Breast epithelium (tissue), 4 donors: ENCODE measurements around the gene PHACTR1. TPM values are rescaled to one million over a fixed set of nuclear protein-coding genes. Genes with fewer than 3 reads are reported as not detected.

ENCODE experiments used
- DNase-seq, 2 donors: peaks; one replicate each; pipeline ENCODE4 v3.0.0-alpha.2; 2019; ENCODE audit warnings: low spot score in 2 of 2
- H3K27ac ChIP-seq, 2 donors: fragments of 200-600 bp; sonication (generic) in 1 of 2; one replicate each; pipeline ENCODE4 v1.5.1; 2016 to 2019; ENCODE audit warnings: mild to moderate bottlenecking in 1 of 2
- H3K27me3 ChIP-seq, 2 donors: fragments of 200-600 bp; sonication (generic) in 1 of 2; one replicate each; pipeline versions ENCODE4 v1.5.1 to v1.6.0; 2017 to 2019; ENCODE audit warnings: control low read depth in 1 of 2, mild to moderate bottlenecking in 1 of 2
- H3K36me3 ChIP-seq: fragments of 200-600 bp; one replicate; pipeline ENCODE4 v1.5.1; 2019
- H3K4me1 ChIP-seq, 2 donors: fragments of 200-600 bp; sonication (generic); one replicate each; pipeline ENCODE4 v1.5.1; 2016 to 2019; ENCODE audit warnings: control low read depth in 1 of 2
- H3K4me3 ChIP-seq, 3 donors: fragments of 200-600 bp; sonication (generic); 1 replicate in 2 of 3; 2 replicates in 1 of 3; pipeline ENCODE4 v1.5.1; 2016 to 2019; ENCODE audit warnings: mild to moderate bottlenecking in 3 of 3, moderate library complexity in 2 of 3
- H3K9me3 ChIP-seq, 2 donors: fragments of 200-600 bp; sonication (generic) in 1 of 2; one replicate each; pipeline ENCODE4 v1.5.1; 2016 to 2019; ENCODE audit warnings: control low read depth in 1 of 2
- POLR2A ChIP-seq: fragments of 450-650 bp; IDR thresholded peaks from one replicate; pipeline ENCODE4 v1.6.1; 2016; ENCODE audit warnings: antibody characterized with exemption, mild to moderate bottlenecking, moderate library complexity
- POLR2AphosphoS5 ChIP-seq, 3 donors: sonication (generic); formaldehyde crosslinking; IDR thresholded peaks; one replicate each; pipeline ENCODE4 v1.6.1; 2017; ENCODE audit warnings: antibody characterized with exemption in 3 of 3
- intact Hi-C: fragments of 100-400 bp; cut with DNase I; formaldehyde crosslinking; loops from one replicate; pipeline ENCODE4 v1.15.1; 2023; ENCODE audit warnings: low total_unique reads
- total RNA-seq, 3 donors: library from RNA; depleted of rRNA; stranded (reverse); fragments of >200 nt; gene quantifications; one replicate each; pipeline ENCODE4 v1.1.0, GENCODE V29; 2016
- TF ChIP-seq, protein P1 (sequence below), 3 donors: fragments of 450-650 bp; IDR thresholded peaks; one replicate each; pipeline ENCODE4 v1.5.1; 2016 to 2017; ENCODE audit warnings: antibody characterized with exemption in 3 of 3, mild to moderate bottlenecking in 3 of 3, moderate library complexity in 3 of 3

Gene PHACTR1
- total RNA-seq, 3 donors from 2014 or later: 4.1 to 5.6 (median 4.6) TPM

DNA sequence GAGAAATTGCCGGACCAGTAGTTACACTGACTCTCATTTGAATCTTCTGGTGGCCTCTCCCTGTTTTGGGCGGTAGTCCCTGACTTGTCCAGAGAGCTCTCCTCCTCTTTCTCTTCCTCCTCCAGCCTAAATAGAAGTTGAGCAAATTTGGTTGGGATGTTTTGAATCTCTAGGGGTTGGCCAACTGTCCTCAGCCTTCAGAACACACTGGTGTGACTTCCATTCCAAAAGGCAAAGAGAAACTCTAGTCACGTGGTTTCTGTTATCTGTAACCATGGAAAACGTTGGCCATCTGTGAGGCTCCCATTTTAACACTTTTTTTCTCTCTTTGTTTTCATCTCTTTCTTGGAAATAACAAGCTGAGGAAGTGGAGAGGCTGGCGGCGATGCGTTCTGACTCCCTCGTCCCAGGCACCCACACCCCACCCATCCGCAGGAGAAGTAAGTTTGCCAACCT lies 336.5 kb downstream of the PHACTR1 start:
- no peaks in the 10 kb centered on the region for H3K36me3 ChIP-seq
- no peak overlapping the region for H3K27ac ChIP-seq
- peak overlapping the region in 1 of 3 donors; percentile 25 for H3K4me3 ChIP-seq
- no peak for DNase-seq
- H3K27me3 ChIP-seq: no peaks in the 10 kb centered on the region
- H3K9me3 ChIP-seq: no peaks in the 10 kb centered on the region
- TF ChIP-seq POLR2A: no peak
- TF ChIP-seq, protein P1, sequence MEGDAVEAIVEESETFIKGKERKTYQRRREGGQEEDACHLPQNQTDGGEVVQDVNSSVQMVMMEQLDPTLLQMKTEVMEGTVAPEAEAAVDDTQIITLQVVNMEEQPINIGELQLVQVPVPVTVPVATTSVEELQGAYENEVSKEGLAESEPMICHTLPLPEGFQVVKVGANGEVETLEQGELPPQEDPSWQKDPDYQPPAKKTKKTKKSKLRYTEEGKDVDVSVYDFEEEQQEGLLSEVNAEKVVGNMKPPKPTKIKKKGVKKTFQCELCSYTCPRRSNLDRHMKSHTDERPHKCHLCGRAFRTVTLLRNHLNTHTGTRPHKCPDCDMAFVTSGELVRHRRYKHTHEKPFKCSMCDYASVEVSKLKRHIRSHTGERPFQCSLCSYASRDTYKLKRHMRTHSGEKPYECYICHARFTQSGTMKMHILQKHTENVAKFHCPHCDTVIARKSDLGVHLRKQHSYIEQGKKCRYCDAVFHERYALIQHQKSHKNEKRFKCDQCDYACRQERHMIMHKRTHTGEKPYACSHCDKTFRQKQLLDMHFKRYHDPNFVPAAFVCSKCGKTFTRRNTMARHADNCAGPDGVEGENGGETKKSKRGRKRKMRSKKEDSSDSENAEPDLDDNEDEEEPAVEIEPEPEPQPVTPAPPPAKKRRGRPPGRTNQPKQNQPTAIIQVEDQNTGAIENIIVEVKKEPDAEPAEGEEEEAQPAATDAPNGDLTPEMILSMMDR (IDR thresholded peaks at IDR 0.05): no peak
- no peak for TF ChIP-seq POLR2AphosphoS5 (IDR thresholded peaks at IDR 0.05)
- intact Hi-C loops: no loop called here
- H3K4me1 ChIP-seq: no peaks in the 10 kb centered on the region

DNA sequence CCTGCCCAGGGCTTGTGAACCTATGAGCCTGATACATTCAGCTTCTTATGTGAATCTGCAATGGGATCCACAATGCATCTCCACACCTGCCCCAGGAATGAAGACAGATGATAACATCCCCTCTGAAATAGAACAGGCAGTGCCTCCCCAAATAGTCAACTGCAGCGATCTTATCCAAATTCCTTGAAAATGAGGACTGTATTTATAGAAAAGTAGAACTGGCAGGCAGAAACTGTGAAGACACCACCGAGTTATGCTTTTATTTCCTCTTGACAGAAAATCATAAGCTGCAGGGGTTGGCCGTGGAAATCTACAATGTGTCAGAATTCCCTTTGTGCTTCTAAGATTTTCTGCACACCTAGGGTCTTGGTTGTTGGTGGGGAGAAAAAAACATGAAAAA lies 341.5 kb downstream of the PHACTR1 start:
- DNase-seq: no peak
- no peaks in the 10 kb centered on the region for H3K36me3 ChIP-seq
- intact Hi-C loops: no loop called here
- H3K27ac ChIP-seq: no peak overlapping the region
- no peak for TF ChIP-seq POLR2A
- TF ChIP-seq, protein P1 (IDR thresholded peaks at IDR 0.05): no peak
- TF ChIP-seq POLR2AphosphoS5 (IDR thresholded peaks at IDR 0.05): no peak
- H3K4me3 ChIP-seq: no peak overlapping the region
- H3K27me3 ChIP-seq: no peaks in the 10 kb centered on the region
- no peaks in the 10 kb centered on the region for H3K9me3 ChIP-seq
- no peaks in the 10 kb centered on the region for H3K4me1 ChIP-seq

DNA sequence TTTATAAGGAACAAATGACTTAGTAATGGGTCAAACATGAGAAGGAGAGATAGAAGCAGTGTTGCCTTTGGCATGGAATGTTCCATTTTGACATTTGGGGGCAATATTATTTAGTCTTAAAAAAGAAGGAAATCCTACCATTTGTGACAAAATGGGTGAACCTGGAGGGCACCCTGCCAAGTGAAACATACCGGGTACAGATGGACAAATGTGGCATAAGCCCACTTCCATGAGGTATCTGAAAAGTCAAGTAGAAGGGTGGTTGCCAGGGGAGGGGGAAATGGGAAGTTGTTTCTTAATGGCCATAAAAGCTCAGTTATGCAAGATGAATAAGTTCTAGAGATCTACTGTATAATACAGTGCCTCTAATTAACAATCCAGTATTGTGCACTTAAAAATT lies 342.5 kb downstream of the PHACTR1 start:
- no peak overlapping the region for H3K27ac ChIP-seq
- H3K36me3 ChIP-seq: no peaks in the 10 kb centered on the region
- H3K27me3 ChIP-seq: no peaks in the 10 kb centered on the region
- intact Hi-C loops: no loop called here
- no peaks in the 10 kb centered on the region for H3K9me3 ChIP-seq
- H3K4me1 ChIP-seq: no peaks in the 10 kb centered on the region
- DNase-seq: no peak
- TF ChIP-seq, protein P1 (IDR thresholded peaks at IDR 0.05): no peak
- TF ChIP-seq POLR2A: no peak
- no peak for TF ChIP-seq POLR2AphosphoS5 (IDR thresholded peaks at IDR 0.05)
- no peak overlapping the region for H3K4me3 ChIP-seq

DNA sequence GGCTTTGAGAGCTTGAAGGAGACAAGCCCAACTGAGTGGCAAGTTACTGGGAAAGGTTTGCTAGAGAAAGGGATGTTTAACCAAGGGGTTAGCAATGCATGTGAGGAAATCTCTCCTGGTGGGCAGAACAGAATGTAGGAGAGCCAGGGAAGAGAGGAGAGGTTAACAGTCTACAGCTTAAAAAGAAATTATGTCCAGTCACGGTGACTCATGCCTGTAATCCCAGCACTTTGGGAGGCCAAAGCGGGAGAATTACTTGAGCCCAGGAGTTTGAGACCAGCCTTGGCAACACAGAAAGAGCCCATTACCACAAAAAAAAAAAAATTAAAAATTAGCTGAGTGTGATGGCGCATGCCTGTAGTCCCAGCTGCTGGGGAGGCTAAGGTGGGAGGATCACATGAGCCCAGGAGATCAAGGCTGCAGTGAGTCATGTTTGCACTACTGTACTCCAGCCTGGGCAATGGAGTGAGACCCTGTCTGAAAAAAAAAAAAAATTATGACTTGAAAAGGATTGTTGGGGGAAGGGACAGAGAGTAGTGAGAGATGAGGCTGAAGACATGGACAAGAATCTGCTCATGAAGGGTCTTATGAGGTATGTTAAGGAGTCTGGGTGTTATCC lies 346.8 kb downstream of the PHACTR1 start:
- intact Hi-C loops: no loop called here

DNA sequence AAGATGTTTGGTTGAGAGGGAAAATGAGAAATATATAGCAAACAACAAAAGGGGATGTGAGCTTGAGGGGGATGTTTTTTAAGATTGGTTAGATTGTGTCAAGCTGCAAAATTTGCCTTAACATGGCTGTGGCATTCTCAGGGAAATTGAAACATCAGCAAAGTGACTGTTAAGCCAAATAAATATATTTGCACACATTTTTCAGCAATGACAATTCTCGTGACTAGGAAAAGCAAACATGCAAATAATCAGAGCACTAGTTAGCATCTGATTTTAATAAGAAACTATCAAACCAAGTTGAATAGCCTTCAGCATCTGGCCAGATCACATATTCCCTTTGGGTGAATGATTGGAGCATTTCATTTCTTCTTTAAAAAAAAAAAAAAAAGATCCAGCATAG lies 349.0 kb downstream of the PHACTR1 start:
- Histone ChIP-seq H3K27me3 (no peaks in the 10 kb centered on the region), H3K4me3 (no peak overlapping the region), H3K9me3 (no peaks in the 10 kb centered on the region), H3K27ac (no peak overlapping the region), H3K4me1 (no peaks in the 10 kb centered on the region), H3K36me3 (no peaks in the 10 kb centered on the region)
- DNase-seq: no peak
- intact Hi-C loops: no loop called here
- TF ChIP-seq, protein P1 (IDR thresholded peaks at IDR 0.05): no peak
- TF ChIP-seq POLR2A: no peak
- no peak for TF ChIP-seq POLR2AphosphoS5 (IDR thresholded peaks at IDR 0.05)

More for the DNA sequence above, 346.8 kb downstream of the PHACTR1 start:
- H3K27ac ChIP-seq: no peak overlapping the region
- H3K27me3 ChIP-seq: no peaks in the 10 kb centered on the region
- H3K4me3 ChIP-seq: no peak overlapping the region
- H3K4me1 ChIP-seq: no peaks in the 10 kb centered on the region
- TF ChIP-seq POLR2A (no peak), POLR2AphosphoS5 (IDR thresholded peaks at IDR 0.05) (no peak)
- H3K36me3 ChIP-seq: no peaks in the 10 kb centered on the region
- no peak for DNase-seq
- H3K9me3 ChIP-seq: no peaks in the 10 kb centered on the region
